ENCODE measurements around the gene SGK1. TPM values are rescaled to one million over a fixed set of nuclear protein-coding genes. Genes with fewer than 3 reads are reported as not detected.

The SGK1 gene
- total RNA-seq, 1 experiment from 2014 or later = 2.4 TPM

DNA sequence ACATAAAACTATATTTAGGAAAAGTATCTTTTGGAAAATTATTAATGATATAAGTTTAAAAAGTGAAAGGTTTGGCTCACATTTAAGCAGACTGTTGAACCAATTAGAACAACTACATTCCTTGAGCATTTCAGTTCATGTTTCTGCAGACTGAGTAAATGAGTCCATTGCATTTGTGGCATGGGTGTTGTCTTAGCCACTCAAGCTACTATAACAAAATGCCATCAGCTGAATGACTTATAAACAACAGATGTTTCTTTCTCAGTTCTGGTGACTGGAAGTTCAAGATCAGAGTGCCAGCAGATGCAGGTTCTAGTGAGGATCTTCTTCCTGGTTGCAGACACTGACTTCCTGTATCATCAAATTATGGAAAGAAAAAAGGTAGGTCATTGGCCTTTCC is 198.4 kb downstream of the SGK1 start:
- Histone ChIP-seq H3K79me2 (ENCODE audit: low read length) (no peaks in the 10 kb centered on the region), H3K9ac (ENCODE audit: low read length) (no peak overlapping the region), H3K4me3 (ENCODE audit: low read length) (no peak overlapping the region), H3K4me1 (ENCODE audit: low read length) (no peaks in the 10 kb centered on the region), H3K9me2 (replicated peaks; ENCODE audit: insufficient read depth, low read length) (no peaks in the 10 kb centered on the region), H3K36me3 (ENCODE audit: insufficient read depth, low read length) (no peaks in the 10 kb centered on the region), H3K4me2 (ENCODE audit: low read depth, low read length, poor library complexity, severe bottlenecking) (no peak overlapping the region), H3K9me3 (ENCODE audit: low read length) (no peaks in the 10 kb centered on the region), H3K27ac (ENCODE audit: low read length) (no peak overlapping the region), H3K27me3 (ENCODE audit: low read length) (no peaks in the 10 kb centered on the region), H4K20me1 (ENCODE audit: insufficient read depth, low read depth, low read length) (no peaks in the 10 kb centered on the region), H2AFZ (ENCODE audit: low read length) (no peak overlapping the region)
- no peak for DNase-seq

Small RNA genes within 50 kb of the gene (small RNA-seq; reads per million reads assigned to genes)
- gene RF00019 (not detected), gene RN7SL408P (0.16 reads per million), gene RNA5SP218 (2.0 reads per million, percentile 52 among the genes with 10 or more reads in this experiment), gene RPS29P32 (not detected)

All from Karpas-422 (cell line).